Retinal pigment epithelial cell (primary cell): ENCODE measurements around the gene NUCB1.
"Not testable (repeated sequence)": the region's sequence is repeated elsewhere in the genome, so short reads cannot be mapped to it uniquely, and the experiment has no call there.

ENCODE experiments used
- DNase-seq: peaks from one replicate; pipeline ENCODE4 v3.0.0-alpha.2; 2010; ENCODE audit warnings: low read depth
- H3K4me3 ChIP-seq: 2 replicates; pipeline ENCODE4 v1.5.1; 2011; ENCODE audit warnings: mild to moderate bottlenecking, low read length, control low read depth, moderate library complexity
- CTCF ChIP-seq: conservative IDR thresholded peaks from 2 replicates; pipeline ENCODE4 v1.5.1; 2011; ENCODE audit warnings: low read depth, low read length, control low read depth, inconsistent platforms

NUCB1 gene

GRCh38 chr19:48874303-48875135 lies 25.6 kb upstream of the NUCB1 start:
- DNase-seq, result no peak

GRCh38 chr19:48876043-48876981 lies 23.8 kb upstream of the NUCB1 start:
- H3K4me3 ChIP-seq, result peak overlapping the region; percentile 100
- DNase-seq, result not testable (repeated sequence)

More at GRCh38 chr19:48874303-48875135, 25.6 kb upstream of the NUCB1 start:
- no peak for TF ChIP-seq CTCF
- H3K4me3 ChIP-seq, result peak overlapping the region; percentile 100

GRCh38 chr19:48877855-48878195 lies 22.3 kb upstream of the NUCB1 start:
- no peak overlapping the region for H3K4me3 ChIP-seq
- no peak for TF ChIP-seq CTCF
- DNase-seq, result no peak

- DNase-seq, result peak; percentile 58
- TF ChIP-seq CTCF, result no peak
- H3K4me3 ChIP-seq, result no peak overlapping the region
Observed at GRCh38 chr19:48878196-48879024, 21.7 kb upstream of the NUCB1 start.

GRCh38 chr19:48879025-48879637 lies 21.0 kb upstream of the NUCB1 start:
- H3K4me3 ChIP-seq, result no peak overlapping the region
- no peak for DNase-seq
- TF ChIP-seq CTCF, result no peak

- DNase-seq, H3K4me3 ChIP-seq: not testable (repeated sequence)
Observed at GRCh38 chr19:48879696-48880095, 20.4 kb upstream of the NUCB1 start.

- no peak for TF ChIP-seq CTCF
- no peak for DNase-seq
Observed at GRCh38 chr19:48881741-48882657, 18.1 kb upstream of the NUCB1 start.

More at GRCh38 chr19:48881741-48882657, 18.1 kb upstream of the NUCB1 start:
- H3K4me3 ChIP-seq, result no peak overlapping the region
